GM12874 (cell line): ENCODE data around the gene C18orf63.

Experiments used
- TF ChIP-seq, protein P1 (sequence below): IDR thresholded peaks from 2 replicates; pipeline ENCODE4 v1.5.1; 2011; ENCODE audit warnings: low read depth, mild to moderate bottlenecking, control low read depth, low read length, moderate library complexity; ENCODE audit not compliant: insufficient read depth

Gene C18orf63

DNA sequence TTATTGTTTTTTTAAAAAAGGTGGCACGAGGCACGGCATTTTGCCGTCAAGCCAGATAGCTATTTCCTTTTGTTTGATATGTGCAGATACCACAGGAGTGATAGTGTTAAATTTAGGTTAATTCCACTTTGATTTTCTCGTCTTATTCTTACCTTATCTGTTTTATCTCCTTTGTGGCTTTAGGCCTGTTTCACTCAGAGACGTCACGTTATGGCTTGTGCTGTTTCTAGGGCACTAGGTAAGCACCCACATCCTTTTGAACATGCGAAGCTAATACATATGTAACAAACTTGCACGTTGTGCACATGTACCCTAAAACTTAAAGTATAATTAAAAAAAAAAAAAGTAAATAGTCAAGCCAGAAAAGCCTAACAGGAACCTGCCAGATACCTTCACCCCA lies 57.8 kb downstream of the C18orf63 start:
- TF ChIP-seq, protein P1, sequence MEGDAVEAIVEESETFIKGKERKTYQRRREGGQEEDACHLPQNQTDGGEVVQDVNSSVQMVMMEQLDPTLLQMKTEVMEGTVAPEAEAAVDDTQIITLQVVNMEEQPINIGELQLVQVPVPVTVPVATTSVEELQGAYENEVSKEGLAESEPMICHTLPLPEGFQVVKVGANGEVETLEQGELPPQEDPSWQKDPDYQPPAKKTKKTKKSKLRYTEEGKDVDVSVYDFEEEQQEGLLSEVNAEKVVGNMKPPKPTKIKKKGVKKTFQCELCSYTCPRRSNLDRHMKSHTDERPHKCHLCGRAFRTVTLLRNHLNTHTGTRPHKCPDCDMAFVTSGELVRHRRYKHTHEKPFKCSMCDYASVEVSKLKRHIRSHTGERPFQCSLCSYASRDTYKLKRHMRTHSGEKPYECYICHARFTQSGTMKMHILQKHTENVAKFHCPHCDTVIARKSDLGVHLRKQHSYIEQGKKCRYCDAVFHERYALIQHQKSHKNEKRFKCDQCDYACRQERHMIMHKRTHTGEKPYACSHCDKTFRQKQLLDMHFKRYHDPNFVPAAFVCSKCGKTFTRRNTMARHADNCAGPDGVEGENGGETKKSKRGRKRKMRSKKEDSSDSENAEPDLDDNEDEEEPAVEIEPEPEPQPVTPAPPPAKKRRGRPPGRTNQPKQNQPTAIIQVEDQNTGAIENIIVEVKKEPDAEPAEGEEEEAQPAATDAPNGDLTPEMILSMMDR, result no peak

DNA sequence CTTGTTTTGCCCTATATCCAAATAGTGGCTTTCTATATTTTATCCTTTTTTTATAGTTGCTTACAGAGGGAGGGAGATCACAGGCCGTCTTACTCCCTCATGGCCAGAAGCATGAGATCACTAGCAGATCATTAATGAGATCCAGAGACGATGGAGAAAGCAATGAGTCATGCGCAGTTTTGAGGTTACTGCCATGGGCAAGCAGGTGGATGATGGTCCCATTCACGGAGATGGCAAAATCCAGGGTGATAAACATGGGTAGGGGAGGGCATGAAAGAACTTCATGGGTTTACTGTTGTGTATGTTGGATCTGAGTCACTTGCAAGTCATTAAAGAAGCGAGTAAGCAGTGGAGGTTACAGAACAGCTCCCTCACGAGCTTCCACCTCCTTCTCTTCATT lies 60.4 kb downstream of the C18orf63 start:
- TF ChIP-seq, protein P1, result no peak

GRCh38 chr18:74376523-74376922 lies 60.9 kb downstream of the C18orf63 start:
- TF ChIP-seq, protein P1, result no peak

DNA sequence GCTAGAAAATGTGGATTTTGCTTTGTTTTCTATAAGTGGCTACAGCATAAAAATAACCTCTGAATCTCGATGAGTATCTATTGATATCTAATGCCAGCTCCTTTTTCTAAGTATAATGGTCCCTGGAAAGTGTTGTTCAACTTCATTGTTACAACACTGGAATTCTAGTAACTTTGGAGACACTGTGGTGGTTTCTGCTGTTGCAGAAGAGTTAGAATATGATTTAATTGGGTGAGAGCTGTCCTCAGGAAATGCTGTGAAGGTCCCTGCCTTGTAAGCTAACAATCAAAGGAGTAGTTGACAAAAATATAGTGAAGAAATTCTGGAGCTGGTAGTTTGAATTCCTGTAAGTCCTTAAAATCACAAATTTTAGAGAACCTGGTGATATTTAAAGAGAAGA lies 62.1 kb downstream of the C18orf63 start:
- TF ChIP-seq, protein P1, result no peak

DNA sequence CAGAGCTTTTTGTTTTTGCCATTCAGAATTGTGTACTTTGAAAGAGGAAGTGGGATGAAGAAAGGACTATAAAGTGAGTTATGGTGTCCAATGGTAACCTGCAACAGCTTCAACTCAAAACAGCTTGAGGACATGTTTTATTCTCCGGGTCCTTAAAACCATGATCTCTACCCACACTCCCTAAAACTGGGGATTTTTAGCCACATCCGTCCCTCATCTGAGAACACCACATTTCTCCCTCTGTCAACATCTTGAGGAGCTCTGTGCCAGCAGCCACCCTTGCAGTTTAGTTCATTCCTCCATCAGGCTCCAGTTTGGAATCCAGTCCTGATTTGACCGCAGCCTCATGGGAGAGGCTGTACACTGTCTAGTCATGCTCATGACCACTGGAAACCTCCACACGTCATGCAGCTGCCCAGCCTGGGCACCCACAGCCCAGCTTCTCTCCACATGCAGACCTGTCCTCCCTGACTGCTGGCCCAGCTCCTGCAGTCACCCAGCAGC lies 62.6 kb downstream of the C18orf63 start:
- TF ChIP-seq, protein P1, result no peak

- TF ChIP-seq, protein P1, result no peak
Observed at GRCh38 chr18:74380916-74381315, 65.3 kb downstream of the C18orf63 start.

DNA sequence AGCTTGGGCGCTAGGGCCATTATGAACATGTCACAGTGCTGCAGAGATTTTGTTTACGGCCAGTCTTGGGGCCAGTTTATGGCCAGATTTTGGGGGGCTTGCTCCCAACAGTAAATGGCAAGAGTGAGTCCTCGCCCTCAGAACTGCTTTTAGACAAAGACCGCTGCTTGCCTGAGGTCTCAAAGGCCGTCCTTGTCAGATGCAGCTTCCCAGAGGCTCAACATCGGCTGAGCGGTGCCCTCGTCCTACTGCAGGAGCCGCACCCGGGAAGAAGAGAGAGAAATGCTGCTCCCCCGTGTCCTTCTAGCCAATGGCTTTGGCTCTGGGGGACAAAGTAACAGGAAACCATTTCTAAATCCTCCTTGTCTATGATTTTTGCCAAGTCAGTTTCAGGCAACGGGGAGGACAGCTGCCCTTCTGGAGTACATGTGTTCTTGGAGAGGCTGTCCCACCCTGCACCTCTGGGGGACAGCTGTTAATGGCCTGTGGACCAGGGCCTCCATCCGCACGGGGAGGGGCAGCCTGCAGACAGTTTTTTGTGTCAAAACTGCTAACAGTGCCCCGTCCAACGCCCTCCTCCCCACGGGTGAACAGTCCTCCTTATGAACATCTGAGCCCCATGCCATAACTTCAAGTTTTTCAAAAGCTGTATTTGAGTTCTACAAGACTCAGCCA lies 66.1 kb downstream of the C18orf63 start:
- TF ChIP-seq, protein P1, result no peak
